Measurements from ENCODE around the gene MAGEF1. TPM values are rescaled to one million over a fixed set of nuclear protein-coding genes. Genes with fewer than 3 reads are reported as not detected.

The MAGEF1 gene
- total RNA-seq, 1 donor from 2014 or later, result 88.1 TPM

GRCh38 chr3:184688882-184689271 lies 23.0 kb downstream of the MAGEF1 start:
- peak overlapping the region; percentile 96 for H3K27ac Mint-ChIP-seq
- H3K4me1 ChIP-seq, result peaks cover 25% of the 10 kb centered on the region

DNA sequence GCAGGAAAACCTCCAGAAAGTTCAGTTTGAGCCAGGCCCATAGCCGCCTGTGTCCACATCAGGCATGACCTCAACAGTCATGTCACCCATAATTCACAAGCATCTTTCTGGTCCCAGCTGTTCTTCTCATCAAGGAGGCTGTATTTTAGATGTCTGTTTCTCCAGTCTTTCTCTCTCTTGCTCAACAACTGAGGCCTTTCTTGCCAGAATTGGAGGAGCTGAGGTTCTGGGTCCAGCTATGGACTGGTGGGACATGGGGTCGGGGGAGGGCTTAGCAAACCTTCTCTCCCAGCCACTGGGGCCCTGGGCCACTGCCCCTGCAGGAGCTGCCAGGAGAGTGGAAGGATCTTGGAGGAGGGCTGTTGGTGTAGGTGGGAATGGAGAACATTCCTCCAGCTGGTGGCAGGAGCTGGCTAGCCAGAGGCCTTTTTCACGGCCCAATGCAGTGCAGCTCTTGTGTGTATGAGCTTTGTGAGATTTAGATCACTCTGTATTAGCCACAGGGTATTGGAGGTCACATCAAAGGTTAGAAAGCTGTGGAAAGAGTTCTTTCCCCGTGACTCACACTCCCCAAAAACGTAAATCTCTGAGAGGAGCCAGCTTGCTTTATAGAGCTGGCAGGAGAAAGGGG lies 23.5 kb downstream of the MAGEF1 start:
- Histone ChIP-seq H3K36me3 (no peaks in the 10 kb centered on the region), H3K9ac (no peak overlapping the region), H3K27me3 (no peaks in the 10 kb centered on the region), H4K20me1 (ENCODE audit: low read depth) (no peaks in the 10 kb centered on the region), H3K27ac (no peak overlapping the region), H3K4me2 (no peak overlapping the region), H3F3A (ENCODE audit: low read depth) (peaks cover 16% of the 10 kb centered on the region), H3K9me3 (ENCODE audit: low read depth) (no peaks in the 10 kb centered on the region), H2AFZ (replicated peaks) (no peak overlapping the region), H3K4me1 (peaks cover 25% of the 10 kb centered on the region), H3K79me2 (ENCODE audit: low read depth) (no peaks in the 10 kb centered on the region), H3K4me3 (no peak overlapping the region)
- Mint-ChIP-seq H3K9me3 (no peaks in the 10 kb centered on the region), H3K27me3 (ENCODE audit: insufficient read depth, low read depth) (peaks cover 18% of the 10 kb centered on the region), H3K27ac (peak overlapping the region; percentile 96), H3K4me1 (peaks cover 58% of the 10 kb centered on the region), H3K4me3 (no peak overlapping the region), H3K36me3 (no peaks in the 10 kb centered on the region)
- TF ChIP-seq EZH2phosphoT487 (IDR thresholded peaks at IDR 0.05), result no peak
- no peak for TF ChIP-seq EZH2 (IDR thresholded peaks at IDR 0.05)
- TF ChIP-seq, protein P1, sequence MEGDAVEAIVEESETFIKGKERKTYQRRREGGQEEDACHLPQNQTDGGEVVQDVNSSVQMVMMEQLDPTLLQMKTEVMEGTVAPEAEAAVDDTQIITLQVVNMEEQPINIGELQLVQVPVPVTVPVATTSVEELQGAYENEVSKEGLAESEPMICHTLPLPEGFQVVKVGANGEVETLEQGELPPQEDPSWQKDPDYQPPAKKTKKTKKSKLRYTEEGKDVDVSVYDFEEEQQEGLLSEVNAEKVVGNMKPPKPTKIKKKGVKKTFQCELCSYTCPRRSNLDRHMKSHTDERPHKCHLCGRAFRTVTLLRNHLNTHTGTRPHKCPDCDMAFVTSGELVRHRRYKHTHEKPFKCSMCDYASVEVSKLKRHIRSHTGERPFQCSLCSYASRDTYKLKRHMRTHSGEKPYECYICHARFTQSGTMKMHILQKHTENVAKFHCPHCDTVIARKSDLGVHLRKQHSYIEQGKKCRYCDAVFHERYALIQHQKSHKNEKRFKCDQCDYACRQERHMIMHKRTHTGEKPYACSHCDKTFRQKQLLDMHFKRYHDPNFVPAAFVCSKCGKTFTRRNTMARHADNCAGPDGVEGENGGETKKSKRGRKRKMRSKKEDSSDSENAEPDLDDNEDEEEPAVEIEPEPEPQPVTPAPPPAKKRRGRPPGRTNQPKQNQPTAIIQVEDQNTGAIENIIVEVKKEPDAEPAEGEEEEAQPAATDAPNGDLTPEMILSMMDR (IDR thresholded peaks at IDR 0.05), result no peak
- no peak for DNase-seq (ENCODE audit: low spot score)

More at GRCh38 chr3:184688882-184689271, 23.0 kb downstream of the MAGEF1 start:
- no peak overlapping the region for H3K9ac ChIP-seq
- H3K4me2 ChIP-seq, result no peak overlapping the region
- H3K27me3 ChIP-seq, result no peaks in the 10 kb centered on the region
- H2AFZ ChIP-seq (replicated peaks), result no peak overlapping the region
- no peaks in the 10 kb centered on the region for H3K36me3 Mint-ChIP-seq
- H3K27me3 Mint-ChIP-seq (ENCODE audit: insufficient read depth, low read depth), result peaks cover 19% of the 10 kb centered on the region
- no peaks in the 10 kb centered on the region for H3K79me2 ChIP-seq (ENCODE audit: low read depth)
- H3K9me3 ChIP-seq (ENCODE audit: low read depth), result no peaks in the 10 kb centered on the region
- H3K27ac ChIP-seq, result no peak overlapping the region
- no peaks in the 10 kb centered on the region for H3K36me3 ChIP-seq
- peaks cover 16% of the 10 kb centered on the region for H3F3A ChIP-seq (ENCODE audit: low read depth)
- TF ChIP-seq, protein P1 (IDR thresholded peaks at IDR 0.05), result no peak
- no peak for TF ChIP-seq EZH2phosphoT487 (IDR thresholded peaks at IDR 0.05)
- TF ChIP-seq EZH2 (IDR thresholded peaks at IDR 0.05), result no peak
- no peaks in the 10 kb centered on the region for H4K20me1 ChIP-seq (ENCODE audit: low read depth)
- no peaks in the 10 kb centered on the region for H3K9me3 Mint-ChIP-seq
- H3K4me3 Mint-ChIP-seq, result no peak overlapping the region
- H3K4me1 Mint-ChIP-seq, result peaks cover 63% of the 10 kb centered on the region
- no peak overlapping the region for H3K4me3 ChIP-seq
- no peak for DNase-seq (ENCODE audit: low spot score)

- no peak overlapping the region for H2AFZ ChIP-seq (replicated peaks)
- TF ChIP-seq EZH2 (IDR thresholded peaks at IDR 0.05), result no peak
- TF ChIP-seq, protein P1 (IDR thresholded peaks at IDR 0.05), result no peak
- no peaks in the 10 kb centered on the region for H4K20me1 ChIP-seq (ENCODE audit: low read depth)
- no peak overlapping the region for H3K4me3 ChIP-seq
- no peaks in the 10 kb centered on the region for H3K27me3 ChIP-seq
- Mint-ChIP-seq H3K4me3 (no peak overlapping the region), H3K4me1 (peaks cover 49% of the 10 kb centered on the region), H3K9me3 (no peaks in the 10 kb centered on the region), H3K27ac (no peak overlapping the region), H3K27me3 (ENCODE audit: insufficient read depth, low read depth) (peaks cover 17% of the 10 kb centered on the region), H3K36me3 (no peaks in the 10 kb centered on the region)
- no peak overlapping the region for H3K4me2 ChIP-seq
- no peak for DNase-seq (ENCODE audit: low spot score)
- no peaks in the 10 kb centered on the region for H3K36me3 ChIP-seq
- H3K79me2 ChIP-seq (ENCODE audit: low read depth), result no peaks in the 10 kb centered on the region
- H3F3A ChIP-seq (ENCODE audit: low read depth), result peaks cover 13% of the 10 kb centered on the region
- no peaks in the 10 kb centered on the region for H3K9me3 ChIP-seq (ENCODE audit: low read depth)
- H3K4me1 ChIP-seq, result peaks cover 18% of the 10 kb centered on the region
- H3K27ac ChIP-seq, result no peak overlapping the region
- H3K9ac ChIP-seq, result no peak overlapping the region
These were observed 24.4 kb downstream of the MAGEF1 start for GRCh38 chr3:184687363-184688015.
